GF-D8 (cell line): ENCODE results near the gene SPACA9.

Experiments
- DNase-seq: peaks from one replicate; lab custom pipeline; 2025; lab: John Stamatoyannopoulos, UW

Gene SPACA9

DNA sequence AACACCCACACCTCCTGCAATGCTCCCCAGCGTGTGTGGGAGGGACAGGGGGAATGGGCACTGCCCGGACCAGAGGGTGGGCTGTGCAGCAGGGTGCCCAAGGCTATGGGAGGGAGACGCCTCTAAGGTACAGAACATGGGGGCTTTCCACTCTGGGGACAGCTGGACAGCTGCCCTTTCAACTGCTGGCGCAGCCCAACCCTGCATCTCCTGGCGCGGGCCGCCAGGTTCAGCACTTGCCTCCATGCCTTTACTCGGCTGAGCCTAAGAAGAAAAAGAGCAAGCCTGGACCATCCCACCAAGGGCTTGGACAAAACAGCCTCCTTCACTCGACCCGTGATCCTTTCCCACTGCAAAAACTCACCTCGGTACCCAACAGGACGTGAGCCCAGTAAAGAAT lies 15.6 kb upstream of the SPACA9 start:
- no peak for DNase-seq

DNA sequence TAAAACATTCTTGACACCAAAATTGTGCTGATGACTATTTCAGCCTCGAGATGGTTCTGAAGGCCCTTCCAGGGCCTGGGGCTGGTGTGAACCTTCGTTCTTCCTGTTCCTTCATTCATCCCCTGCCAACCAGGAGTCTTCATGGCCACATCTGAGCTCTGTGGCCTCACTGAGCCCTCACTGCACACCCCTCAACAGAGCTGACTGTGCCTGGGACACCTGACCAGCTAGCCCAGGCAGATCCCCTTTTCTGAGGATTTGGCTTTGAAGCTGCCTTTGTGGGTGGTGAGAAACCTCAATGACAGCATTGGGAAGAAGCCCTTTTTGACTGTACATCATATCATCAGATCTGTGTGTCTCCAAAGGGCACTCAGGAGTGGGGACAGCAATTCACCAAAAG lies 14.4 kb upstream of the SPACA9 start:
- DNase-seq, result no peak

DNA sequence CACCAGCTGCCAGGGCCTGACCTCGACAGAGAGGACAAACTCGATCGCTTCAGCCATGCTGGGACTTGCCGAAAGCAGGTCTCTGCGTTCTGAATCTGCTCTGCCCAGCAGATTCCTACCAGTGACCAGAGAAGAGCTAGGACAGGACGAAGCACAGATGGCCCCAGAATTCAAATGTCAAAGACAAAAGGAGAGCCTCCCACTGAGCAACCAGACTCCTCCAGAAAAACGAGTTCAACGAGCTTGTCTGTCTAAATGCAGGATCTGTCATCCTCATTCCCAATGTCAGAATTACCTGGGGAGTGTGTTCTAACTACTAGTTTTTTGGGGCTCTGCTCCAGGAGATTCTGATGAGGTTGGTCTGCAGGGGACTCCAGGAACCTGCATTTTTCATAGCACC lies 14.0 kb upstream of the SPACA9 start:
- no peak for DNase-seq

DNA sequence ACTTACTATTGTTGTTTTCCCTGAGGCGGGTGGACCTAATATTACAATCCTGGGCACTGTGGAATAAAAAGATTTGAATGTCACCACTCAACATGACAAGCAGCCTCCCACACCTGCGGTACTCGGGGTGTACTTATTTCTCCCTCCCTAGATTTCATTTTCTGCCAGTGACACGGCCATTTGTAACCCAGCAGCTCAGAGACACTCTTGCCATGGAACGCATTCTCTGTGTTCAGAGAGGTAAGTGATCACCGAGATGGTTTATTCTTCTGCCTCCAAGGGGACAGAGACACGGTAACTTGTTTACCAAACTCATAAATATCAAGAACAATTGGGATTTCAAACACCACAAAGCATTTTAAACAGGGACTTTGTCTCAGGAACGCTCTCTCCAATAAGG lies 11.8 kb upstream of the SPACA9 start:
- no peak for DNase-seq

DNA sequence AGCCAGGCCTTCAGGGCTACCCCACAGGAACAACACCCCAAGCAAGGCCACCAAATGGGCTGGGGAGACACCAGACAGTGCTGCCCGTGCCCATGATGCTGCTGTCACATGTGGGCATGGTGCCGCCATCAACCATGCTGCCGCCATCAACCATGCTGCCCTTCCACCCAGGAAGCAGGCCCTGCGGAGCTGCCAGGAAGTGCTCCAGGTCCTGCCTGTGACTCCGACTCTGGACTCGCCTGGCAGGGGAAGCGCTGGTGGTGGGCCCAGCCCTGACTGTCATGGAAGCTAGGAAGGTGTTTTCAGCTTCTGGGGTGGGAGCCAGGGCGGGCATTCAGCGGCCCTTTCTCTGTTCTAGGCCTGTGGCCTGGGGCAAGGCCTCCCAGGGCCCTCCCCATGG lies 9.4 kb upstream of the SPACA9 start:
- no peak for DNase-seq

DNA sequence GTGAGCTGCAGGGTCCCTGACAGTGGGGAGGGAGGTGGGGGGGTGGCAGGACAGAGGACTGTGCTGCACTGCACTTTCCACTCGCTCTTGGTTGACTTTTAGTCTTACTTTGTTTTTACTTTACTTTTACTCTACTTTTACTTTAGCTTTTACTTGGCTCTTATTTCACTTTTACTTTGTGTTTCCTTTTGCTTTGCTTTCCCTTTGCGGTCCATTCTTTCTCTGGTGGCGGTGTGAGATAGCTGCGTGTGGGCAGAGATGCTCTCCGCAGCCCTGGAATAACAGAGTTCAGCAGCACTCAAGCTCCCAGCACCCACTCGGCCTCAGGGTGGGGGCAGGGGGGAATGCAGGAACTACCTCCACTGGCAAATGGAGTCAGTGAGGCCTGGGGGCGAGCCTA lies 5.3 kb upstream of the SPACA9 start:
- DNase-seq, result no peak

DNA sequence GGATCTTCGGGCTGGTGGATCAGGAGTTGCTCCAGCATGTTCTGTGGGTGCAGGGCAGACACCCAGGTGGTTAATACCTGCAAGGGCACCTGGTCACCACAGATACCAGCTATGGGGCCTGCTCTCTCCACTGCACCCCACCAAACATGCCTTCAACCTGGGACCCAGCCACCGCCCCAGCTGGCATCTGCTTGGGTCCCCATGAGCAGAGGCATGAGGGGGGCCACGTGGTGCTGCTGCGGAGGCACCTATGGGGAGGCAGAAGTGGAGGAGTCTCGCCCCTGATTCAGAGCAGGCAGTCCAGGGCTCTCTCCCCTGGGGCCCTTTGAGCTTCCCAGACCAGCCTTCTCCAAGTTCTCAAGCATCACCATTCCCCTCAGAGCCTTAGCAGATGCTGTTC lies 3.5 kb upstream of the SPACA9 start:
- DNase-seq, result no peak

DNA sequence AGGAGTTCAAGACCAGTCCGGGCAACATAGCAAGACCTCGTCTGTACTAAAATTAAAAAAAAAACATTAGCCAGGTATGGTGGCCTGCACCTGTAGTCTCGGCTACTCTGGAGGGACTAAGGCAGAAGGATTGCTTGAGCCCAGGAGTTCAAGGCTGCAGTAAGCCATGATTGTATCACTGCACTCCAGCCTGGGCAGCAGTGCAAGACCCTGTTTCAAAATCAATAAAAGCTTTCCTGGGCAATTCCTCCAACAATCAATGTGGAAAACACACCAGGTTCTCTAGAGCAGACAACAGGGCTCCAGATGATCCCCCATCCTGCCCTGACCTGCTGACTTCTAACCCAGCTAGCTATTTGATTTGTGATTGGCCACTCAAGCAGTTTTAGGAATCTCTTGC lies 1.8 kb upstream of the SPACA9 start:
- DNase-seq, result no peak

DNA sequence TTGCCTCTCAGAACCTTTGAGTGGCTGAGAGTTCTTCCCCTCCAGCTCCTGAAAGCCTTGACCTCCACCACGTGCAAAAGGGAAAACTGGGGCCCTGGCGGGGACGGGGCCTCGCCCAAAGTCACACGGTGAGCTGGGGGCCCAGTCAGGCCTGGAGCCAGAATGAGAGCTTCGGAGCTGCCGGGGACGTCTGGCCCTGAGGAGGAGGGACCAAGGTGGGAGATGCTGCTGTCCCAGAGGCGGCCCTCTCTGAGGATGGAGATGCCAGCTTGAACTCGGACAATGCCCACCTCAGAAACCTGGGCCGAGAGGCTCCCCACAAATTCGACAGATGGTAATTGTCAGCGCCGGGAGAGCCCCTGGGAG lies 1.3 kb upstream of the SPACA9 start:
- DNase-seq, result no peak

DNA sequence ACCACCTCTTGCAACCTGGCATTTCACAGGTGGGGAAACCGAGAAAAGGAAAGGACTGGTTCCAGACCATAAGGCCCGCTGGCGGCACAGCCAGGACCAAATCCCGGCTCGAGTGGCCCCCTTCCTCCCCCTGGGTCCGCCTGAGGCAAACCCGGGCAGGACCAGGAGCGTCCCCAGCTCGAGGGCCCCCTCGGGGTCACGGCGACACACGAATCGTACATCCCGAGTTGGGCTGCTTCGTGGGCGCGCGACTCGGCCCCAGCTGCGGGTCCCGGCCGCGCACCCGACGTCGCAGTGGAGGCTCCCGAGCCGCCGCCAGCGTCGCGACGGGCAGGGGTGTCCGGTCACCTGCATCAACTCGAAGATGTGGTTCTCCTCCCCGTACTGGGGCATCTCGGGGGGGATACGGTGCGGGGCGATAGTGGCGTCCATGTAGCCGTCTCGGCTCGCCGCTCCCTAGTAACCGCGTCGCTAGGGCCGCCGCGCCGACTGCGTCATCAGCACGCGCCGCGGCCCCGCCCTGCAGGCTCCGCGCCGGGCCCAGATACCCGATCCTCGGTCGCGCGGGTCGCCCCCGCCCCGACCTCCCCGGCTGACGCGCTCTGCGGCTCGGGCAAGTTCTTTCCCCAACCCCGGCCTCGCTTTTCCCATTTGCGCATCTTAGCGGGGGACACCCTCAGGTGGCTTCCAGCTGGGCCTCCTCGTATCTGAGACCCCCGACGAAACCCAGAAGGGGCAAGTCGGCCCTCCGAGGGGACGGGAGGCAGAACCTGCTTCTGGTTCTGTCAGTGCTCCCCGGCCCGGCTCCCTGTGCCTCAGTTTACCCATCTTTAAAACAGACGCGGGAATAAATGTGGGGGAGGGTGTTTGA lies 639 bp upstream of the SPACA9 start, which contains the start of gene AK8:
Gene AK8 (minus strand): TSS at position 461 of the 871 bp plus-strand sequence. CDS start 29 bp downstream, at position 432.
- no peak for DNase-seq

DNA sequence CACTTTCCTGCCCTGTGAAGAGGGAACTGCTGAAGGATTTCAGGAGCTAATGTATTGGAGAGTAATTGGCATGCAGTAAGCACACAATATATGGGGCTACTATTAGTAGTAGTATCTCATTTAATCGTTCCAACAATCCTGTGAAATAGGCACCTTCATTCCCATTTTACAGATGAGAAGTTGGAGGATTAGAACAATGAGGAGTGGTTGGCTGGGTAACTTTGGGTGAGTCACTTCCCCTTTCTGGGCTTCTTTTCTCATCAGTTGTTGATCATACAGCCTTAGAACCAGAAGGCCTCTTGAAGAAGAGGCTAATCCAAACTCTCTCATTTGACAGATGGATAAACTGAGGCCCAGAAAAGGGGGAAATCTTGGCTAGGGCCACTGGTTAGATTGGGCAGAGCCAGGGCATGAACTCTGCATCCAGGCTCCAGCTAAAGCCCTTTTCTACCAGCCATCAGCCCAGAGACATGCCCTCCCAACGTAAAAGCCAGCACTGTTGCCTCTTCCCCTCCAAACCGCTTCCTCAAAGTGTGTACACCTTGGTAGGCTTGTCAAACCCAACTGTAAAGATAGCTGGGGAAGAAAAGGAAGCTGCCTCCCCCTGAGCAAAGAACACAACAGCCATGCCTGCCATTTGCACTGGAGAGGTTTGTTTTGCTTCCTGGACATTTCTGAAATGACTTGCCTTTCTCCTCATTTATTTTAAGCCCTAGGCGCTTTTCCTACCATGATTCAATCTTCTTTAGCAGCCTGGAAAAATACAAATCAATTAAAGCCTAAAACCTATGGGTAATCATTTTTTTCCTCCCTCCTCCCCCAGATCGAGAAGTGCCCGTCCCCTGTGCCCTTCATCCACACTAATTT lies 992 bp downstream of the SPACA9 start:
- peak; percentile 64 for DNase-seq

DNA sequence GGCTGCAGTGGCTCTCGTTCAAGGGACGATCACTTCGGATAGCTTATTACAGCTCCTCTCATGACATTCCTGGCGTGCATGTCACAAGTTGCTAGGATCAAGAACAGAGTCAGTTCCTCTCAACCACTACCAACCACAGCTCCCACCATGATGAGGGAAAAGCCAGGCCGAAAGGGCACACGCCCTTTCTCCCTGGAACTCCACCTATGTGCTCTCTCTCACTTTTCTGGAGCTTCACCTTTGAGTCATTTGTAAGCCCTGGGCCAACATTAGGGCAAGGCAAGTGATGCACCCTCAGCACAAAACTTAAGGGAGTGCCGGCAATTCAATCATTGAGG lies 1.6 kb downstream of the SPACA9 start:
- no peak for DNase-seq

DNA sequence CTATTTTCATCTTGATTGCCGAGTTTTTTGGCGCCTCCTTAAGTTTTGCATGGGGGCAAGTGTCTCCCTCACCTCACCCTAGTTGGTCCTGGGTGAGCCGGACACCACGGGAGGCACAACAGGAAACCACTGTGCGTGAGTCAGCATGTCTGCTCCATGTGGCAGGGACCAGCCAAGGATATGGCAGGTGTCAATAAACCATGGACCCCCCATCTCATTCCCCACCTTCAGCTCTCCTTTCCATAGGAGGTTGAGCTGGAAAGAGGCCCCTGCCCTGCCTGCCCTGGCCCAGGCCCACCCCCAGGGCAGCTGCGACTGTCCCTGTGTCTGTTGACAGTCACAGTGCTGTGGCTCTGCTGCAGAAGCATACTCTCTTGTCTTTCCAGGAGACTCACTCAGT lies 3.1 kb downstream of the SPACA9 start:
- peak; percentile 27 for DNase-seq

DNA sequence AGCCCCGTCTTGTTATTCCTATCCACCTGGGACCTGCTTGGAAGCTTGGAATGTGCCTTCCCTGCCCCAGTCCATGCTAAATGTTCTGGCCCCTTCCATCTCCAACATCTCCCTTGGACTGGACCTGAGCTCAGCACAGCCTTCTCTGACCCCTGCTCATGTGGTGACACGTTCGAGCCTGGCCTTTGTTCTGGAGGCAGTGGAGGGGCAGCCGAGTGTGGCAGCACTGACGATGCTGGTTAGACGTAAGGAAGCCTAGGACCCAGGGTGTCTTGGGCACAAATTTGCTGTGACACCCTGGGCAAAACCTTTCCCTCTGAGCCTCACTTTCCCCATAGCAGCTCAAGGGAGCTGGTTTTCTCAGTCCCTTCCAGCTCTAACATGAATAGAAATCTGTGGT lies 3.9 kb downstream of the SPACA9 start:
- DNase-seq, result no peak

DNA sequence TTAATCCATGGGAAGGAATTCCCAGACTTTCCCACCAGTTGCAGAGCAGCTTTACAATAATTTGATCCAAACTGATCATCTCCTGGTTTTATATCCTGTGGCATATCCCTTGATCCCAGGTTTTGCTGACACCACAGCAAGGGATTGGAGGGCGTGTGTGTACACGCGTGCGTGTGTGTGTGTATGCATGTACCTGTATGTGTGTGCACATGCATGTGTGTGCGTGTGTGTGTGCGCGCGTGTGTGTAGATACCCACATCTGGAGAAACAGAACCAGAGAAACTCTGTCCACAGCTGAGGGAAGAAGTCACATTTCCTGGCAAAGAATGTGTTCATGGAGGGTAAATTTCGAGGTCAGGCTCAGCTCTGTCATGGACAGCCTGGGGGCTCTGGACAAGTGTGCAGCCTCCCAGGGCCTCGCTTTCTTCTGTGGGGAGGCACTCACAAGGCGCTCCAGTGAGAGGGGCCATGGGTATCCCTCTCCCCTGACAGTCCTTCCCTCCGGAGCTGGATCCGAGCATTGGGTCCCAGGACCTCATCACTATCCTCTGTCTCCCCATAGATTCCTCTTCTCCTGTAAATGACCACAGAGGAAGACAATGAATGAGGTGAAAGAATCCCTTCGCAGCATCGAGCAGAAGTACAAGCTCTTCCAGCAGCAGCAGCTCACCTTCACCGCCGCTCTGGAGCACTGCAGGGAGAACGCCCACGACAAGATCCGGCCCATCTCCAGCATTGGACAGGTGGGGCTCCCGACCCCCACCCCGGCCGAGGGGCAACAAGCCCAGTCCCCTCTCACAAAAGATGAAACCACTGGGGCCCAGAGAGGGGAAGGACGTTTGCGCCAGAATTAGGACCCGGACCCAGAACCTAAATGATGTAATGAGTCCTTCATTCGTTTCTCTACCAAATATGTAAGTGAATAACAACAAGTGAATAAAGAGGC lies 4.9 kb downstream of the SPACA9 start:
- no peak for DNase-seq

DNA sequence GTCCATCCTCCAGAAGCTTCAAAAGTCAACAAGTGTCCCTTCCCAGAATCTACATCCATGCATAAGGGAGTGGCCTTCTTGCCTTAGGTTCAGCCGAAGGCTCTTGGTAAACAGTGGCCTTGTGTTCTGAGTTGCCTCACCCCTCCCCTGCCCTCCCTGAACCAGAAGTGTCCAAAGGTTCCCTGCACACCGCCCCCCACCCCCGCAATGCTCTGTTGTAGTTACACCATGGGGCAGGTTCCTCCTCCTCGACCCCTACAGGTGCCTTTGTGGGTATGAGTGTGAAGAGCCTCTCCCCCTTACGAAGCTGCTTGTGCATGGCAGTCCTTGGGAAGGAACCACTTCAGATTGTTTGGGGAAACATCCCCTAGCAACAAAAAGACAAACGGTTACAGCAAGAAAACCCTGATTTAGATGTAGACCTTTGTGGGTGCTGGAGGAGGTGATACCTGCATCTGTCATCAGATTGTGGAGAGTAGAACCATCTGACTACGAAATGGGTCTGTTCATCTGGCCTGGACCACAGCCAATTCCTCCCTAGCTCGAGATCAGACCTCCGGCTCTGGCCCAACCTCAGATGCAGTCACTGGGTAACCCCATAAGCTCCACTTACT lies 7.1 kb downstream of the SPACA9 start:
- peak; percentile 33 for DNase-seq

DNA sequence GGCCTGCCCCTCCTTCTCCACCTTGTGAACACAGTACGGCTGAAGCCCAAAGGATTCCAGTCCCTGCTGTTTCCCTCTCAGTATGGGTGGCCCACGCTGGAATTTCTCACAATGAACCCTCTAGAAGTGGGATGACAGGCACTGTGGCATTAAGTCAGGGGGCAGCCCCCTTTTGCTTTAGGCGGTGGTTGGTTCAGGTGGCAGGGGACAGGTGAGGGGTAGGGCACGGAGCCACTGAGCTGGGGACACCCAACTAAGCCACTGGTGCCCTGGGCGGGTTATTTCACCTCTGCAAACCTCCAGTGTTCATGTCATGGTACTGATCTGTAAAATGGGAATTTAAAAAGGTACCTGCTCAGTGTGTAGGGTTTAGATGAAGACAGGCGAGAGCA lies 7.6 kb downstream of the SPACA9 start:
- DNase-seq, result no peak

DNA sequence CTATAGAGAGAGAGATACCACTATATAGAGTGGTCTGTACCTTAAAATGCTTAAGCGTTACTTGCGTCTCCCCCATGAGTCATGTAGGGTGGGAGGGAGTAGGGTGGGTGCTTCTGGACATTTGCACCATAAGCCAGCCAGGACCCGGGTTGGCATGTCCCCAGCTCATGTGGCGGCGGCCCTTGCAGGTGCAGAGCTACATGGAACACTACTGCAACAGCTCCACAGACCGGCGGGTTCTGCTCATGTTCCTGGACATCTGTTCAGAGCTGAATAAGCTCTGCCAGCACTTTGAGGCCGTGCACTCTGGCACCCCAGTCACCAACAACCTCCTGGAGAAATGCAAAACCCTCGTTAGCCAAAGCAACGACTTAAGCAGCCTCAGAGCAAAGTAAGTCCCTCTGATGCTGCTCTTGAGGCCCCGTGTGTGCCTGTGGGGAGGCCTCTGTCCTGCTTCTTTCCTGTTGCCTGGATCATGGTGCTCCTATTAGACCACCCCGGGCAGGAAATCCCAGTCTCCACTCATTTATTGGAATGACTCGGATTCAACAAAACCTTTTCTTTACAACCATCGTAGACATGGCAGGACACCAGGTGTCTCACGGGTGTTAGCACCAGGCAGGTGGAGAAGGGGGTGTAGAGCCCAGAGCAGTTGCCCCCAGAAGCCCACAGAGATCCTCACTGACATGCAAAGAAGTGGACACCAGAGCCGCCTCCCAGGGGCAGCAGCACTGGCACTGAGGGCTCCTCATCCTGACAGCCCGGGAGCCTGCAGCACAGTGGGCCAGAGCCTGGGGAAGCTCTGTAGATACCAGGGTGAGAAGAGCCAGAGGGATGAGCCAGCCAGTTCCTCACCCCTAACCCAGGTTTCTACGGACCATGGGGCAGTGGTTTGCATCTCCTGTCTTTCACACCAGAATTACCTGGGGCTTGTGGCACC lies 8.8 kb downstream of the SPACA9 start:
- no peak for DNase-seq

DNA sequence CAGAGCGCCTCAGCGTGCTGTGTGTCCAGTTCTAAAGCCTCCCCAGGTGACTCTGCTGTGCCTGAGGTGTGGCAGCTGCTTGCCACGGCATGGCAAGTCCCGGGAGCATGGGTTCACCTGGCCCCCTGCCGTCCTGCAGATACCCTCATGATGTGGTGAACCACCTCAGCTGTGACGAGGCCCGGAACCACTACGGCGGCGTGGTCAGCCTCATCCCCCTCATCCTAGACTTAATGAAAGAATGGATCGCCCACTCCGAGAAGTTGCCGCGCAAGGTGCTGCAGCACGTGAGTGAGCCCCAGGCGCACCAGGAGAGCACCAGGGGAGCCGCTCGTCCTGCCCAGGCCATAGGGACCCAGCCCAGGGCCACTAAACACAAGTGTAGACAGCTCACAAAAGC lies 9.5 kb downstream of the SPACA9 start:
- DNase-seq, result no peak

DNA sequence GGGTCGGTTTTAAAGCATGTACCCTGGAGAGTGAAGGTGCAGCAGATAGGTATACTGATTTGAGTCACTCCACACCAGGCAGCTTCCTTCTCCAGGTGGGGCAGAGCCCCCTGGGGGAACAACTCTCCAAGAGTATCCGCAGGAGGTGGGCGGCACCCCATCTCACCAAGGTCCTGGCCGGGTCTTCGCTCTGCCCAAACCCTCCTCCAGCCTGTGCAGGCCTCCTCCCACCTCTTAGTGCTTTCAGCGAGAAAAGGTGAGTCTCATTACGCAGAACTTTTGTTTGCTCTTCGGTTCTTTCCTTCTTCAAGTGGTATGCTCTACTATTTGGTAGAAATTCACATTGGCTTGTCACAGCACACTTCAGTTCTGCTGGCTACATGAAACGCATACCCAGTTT lies 13.7 kb downstream of the SPACA9 start:
- no peak for DNase-seq

DNA sequence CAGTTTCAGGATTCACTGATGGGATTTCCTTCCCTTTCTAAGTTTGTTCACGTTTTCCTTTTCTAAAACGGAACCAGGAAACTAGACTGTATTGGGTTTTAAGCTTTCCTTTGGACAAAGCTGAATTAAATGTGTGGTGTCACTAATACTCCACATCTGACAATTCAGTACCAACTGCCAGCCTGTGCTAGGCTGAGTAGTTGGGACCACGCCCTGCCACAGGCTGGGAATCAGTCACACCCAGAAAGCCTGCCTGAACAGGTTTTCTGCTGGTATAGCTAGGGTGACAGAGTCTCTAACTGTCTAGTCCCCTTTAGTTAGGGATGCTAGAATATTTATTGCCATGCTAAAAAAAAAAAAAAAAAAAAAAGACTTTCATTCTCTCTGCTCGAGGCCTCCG lies 15.6 kb downstream of the SPACA9 start:
- no peak for DNase-seq
